SU-DHL-6 (cell line): ENCODE measurements around the gene OR5AP2.

Experiments used
- H2AFZ ChIP-seq: fragments of 200-600 bp; sonication (generic); 2 replicates; pipeline ENCODE4 v1.6.1; 2014; ENCODE audit warnings: low read depth, mild to moderate bottlenecking, moderate library complexity, mixed read lengths, antibody characterized with exemption, low read length; ENCODE audit not compliant: severe bottlenecking
- H3F3A ChIP-seq: fragments of 200-600 bp; shearing (Covaris generic); 2 replicates; pipeline ENCODE4 v1.6.0; 2016; ENCODE audit warnings: antibody characterized with exemption, mild to moderate bottlenecking; ENCODE audit not compliant: insufficient read depth
- H3K27ac ChIP-seq: fragments of 200-600 bp; sonication (generic); 2 replicates; pipeline ENCODE4 v1.5.1; 2016; ENCODE audit warnings: low read depth, mild to moderate bottlenecking, low read length, moderate library complexity, mixed read lengths
- H3K27me3 ChIP-seq: fragments of 200-600 bp; sonication (generic), shearing (Covaris generic); 2 replicates; pipeline ENCODE4 v1.6.0; 2014; ENCODE audit warnings: mild to moderate bottlenecking, low read length
- H3K36me3 ChIP-seq: fragments of 200-600 bp; sonication (generic); 2 replicates; pipeline ENCODE4 v1.6.1; 2014; ENCODE audit warnings: mild to moderate bottlenecking, low read length, mixed read lengths
- H3K4me2 ChIP-seq: fragments of 300-600, 200-600 bp; shearing (Covaris generic), sonication (generic); 2 replicates; pipeline ENCODE4 v1.6.0; 2014; ENCODE audit warnings: low read length, low read depth, mild to moderate bottlenecking; ENCODE audit not compliant: poor library complexity, severe bottlenecking
- H3K4me3 ChIP-seq: fragments of 200-600 bp; sonication (generic); 2 replicates; pipeline ENCODE4 v1.5.1; 2014; ENCODE audit warnings: antibody characterized with exemption, low read length, mild to moderate bottlenecking, mixed read lengths; ENCODE audit not compliant: insufficient read depth, poor library complexity, severe bottlenecking
- H3K79me2 ChIP-seq: fragments of 200-600 bp; sonication (generic); 2 replicates; pipeline ENCODE4 v1.6.1; 2014; ENCODE audit warnings: mild to moderate bottlenecking, low read length, moderate library complexity; ENCODE audit not compliant: insufficient read depth
- H3K9ac ChIP-seq: fragments of 200-600 bp; sonication (generic); 2 replicates; pipeline ENCODE4 v1.7.0; 2014; ENCODE audit warnings: mild to moderate bottlenecking, low read length
- H3K9me2 ChIP-seq: fragments of 200-600 bp; sonication (generic); replicated peaks from 2 replicates; pipeline ENCODE4 v1.6.1; 2014; ENCODE audit warnings: low read length; ENCODE audit not compliant: insufficient read depth
- H3K9me3 ChIP-seq: fragments of 200-600 bp; sonication (generic); 2 replicates; pipeline ENCODE4 v1.6.1; 2014; ENCODE audit warnings: low read length, mixed read lengths; ENCODE audit not compliant: insufficient read depth
- H4K20me1 ChIP-seq: fragments of 200-600 bp; sonication (generic); 2 replicates; pipeline ENCODE4 v1.6.1; 2014; ENCODE audit warnings: low read depth, mild to moderate bottlenecking, antibody characterized with exemption, low read length, moderate library complexity, mixed read lengths
- CTCF ChIP-seq: fragments of 200-600 bp; sonication (generic); IDR thresholded peaks from one replicate; pipeline ENCODE4 v1.5.1; 2017; ENCODE audit warnings: antibody characterized with exemption, mild to moderate bottlenecking, low read length, moderate library complexity; ENCODE audit not compliant: insufficient read depth, poor library complexity, severe bottlenecking
- EZH2phosphoT487 ChIP-seq: fragments of 200-600 bp; sonication (generic), shearing (Covaris generic); conservative IDR thresholded peaks from 2 replicates; pipeline ENCODE4 v1.6.1; 2018; ENCODE audit warnings: mild to moderate bottlenecking, antibody characterized with exemption, low read length, moderate library complexity, mixed read lengths

Gene OR5AP2

GRCh38 chr11:56663386-56663785, 21.1 kb upstream of the OR5AP2 start, which contains the start of gene OR5AR1:
OR5AR1 (plus strand) TSS chr11:56663686; CDS start chr11:56663686, 0 bp downstream.
- Histone ChIP-seq H3K9ac (no peak within 1 kb of the TSS), H3K9me2 (no peaks in the 10 kb centered on the region), H3K79me2 (no peaks in the 10 kb centered on the region), H2AFZ (no peak within 1 kb of the TSS), H3K27ac (no peak within 1 kb of the TSS), H3K4me3 (no peak within 1 kb of the TSS), H3K36me3 (no peaks in the 10 kb centered on the region), H3F3A (no peaks in the 10 kb centered on the region), H3K4me2 (no peak within 1 kb of the TSS), H4K20me1 (no peaks in the 10 kb centered on the region), H3K9me3 (no peaks in the 10 kb centered on the region), H3K27me3 (no peaks in the 10 kb centered on the region)
- TF ChIP-seq CTCF: no peak
- no peak for TF ChIP-seq EZH2phosphoT487

GRCh38 chr11:56659755-56660154, 17.5 kb upstream of the OR5AP2 start:
- TF ChIP-seq CTCF (no peak), EZH2phosphoT487 (no peak)
- H3K4me3 ChIP-seq: no peak overlapping the region
- no peaks in the 10 kb centered on the region for H3K27me3 ChIP-seq
- H3K9me3 ChIP-seq: no peaks in the 10 kb centered on the region
- H3F3A ChIP-seq: no peaks in the 10 kb centered on the region
- H3K4me2 ChIP-seq: no peak overlapping the region
- H3K9me2 ChIP-seq: no peaks in the 10 kb centered on the region
- no peak overlapping the region for H3K9ac ChIP-seq
- no peak overlapping the region for H2AFZ ChIP-seq
- H3K27ac ChIP-seq: no peak overlapping the region
- no peaks in the 10 kb centered on the region for H3K36me3 ChIP-seq
- no peaks in the 10 kb centered on the region for H4K20me1 ChIP-seq
- H3K79me2 ChIP-seq: no peaks in the 10 kb centered on the region

- Histone ChIP-seq H3K27me3 (no peaks in the 10 kb centered on the region), H3K9ac (no peak overlapping the region), H3K79me2 (no peaks in the 10 kb centered on the region), H3K36me3 (no peaks in the 10 kb centered on the region), H3F3A (no peaks in the 10 kb centered on the region), H3K27ac (no peak overlapping the region), H4K20me1 (no peaks in the 10 kb centered on the region), H2AFZ (no peak overlapping the region), H3K4me3 (no peak overlapping the region), H3K9me3 (no peaks in the 10 kb centered on the region), H3K9me2 (no peaks in the 10 kb centered on the region), H3K4me2 (no peak overlapping the region)
- TF ChIP-seq EZH2phosphoT487: no peak
- no peak for TF ChIP-seq CTCF
These were observed 4.7 kb downstream of the OR5AP2 start for GRCh38 chr11:56637500-56637899.
